HepG2 (cell line): Measurements from ENCODE around the gene GIMAP8. TPM values are rescaled to one million over a fixed set of nuclear protein-coding genes. Genes with fewer than 3 reads are reported as not detected.

Experiments
- CHD4 ChIP-seq: fragments of 200-600 bp; sonication (generic); IDR thresholded peaks from 2 replicates; pipeline ENCODE4 v1.7.0; 2017; ENCODE audit warnings: mild to moderate bottlenecking, low read length, borderline replicate concordance
- GATAD2A ChIP-seq: IDR thresholded peaks from 2 replicates; pipeline ENCODE4 v1.6.1; 2016
- MXD3 ChIP-seq: IDR thresholded peaks from 2 replicates; pipeline ENCODE4 v1.6.1; 2016; ENCODE audit warnings: mild to moderate bottlenecking, missing biosample characterization, missing genetic modification reagents
- NCOR1 ChIP-seq: fragments of 200-600 bp; sonication (generic); IDR thresholded peaks from 2 replicates; pipeline ENCODE4 v1.7.0; 2017; ENCODE audit warnings: antibody characterized with exemption, low read length, borderline replicate concordance
- RARA ChIP-seq: IDR thresholded peaks from 2 replicates; pipeline ENCODE4 v1.6.1; 2016; ENCODE audit warnings: missing genetic modification reagents, missing compliant biosample characterization
- SAP130 ChIP-seq: IDR thresholded peaks from 2 replicates; pipeline ENCODE4 v1.6.1; 2016; ENCODE audit warnings: low read depth
- TBX3 ChIP-seq: fragments of 450-650 bp; IDR thresholded peaks from 2 replicates; pipeline ENCODE4 v1.6.1; 2017; ENCODE audit warnings: antibody characterized with exemption, mild to moderate bottlenecking, inconsistent platforms, borderline replicate concordance
- YY1 ChIP-seq: IDR thresholded peaks from 2 replicates; pipeline ENCODE4 v1.6.1; 2011; ENCODE audit warnings: low read length, low read depth, moderate library complexity, mild to moderate bottlenecking; ENCODE audit not compliant: insufficient read depth, insufficient replicate concordance
- ZBTB40 ChIP-seq, 2 experiments: fragments of 450-650 bp in 1 of 2; sonication (generic) in 1 of 2; formaldehyde crosslinking in 1 of 2; IDR thresholded peaks; 2 replicates each; pipeline versions ENCODE4 v1.6.1 to v1.8.0; 2016 to 2022; ENCODE audit warnings: antibody characterized with exemption in 1 of 2, mild to moderate bottlenecking in 1 of 2, missing genetic modification reagents in 1 of 2
- ZNF274 ChIP-seq: sonication (generic); formaldehyde crosslinking; IDR thresholded peaks from 2 replicates; pipeline ENCODE4 v1.5.1; 2020; ENCODE audit warnings: mild to moderate bottlenecking, missing genetic modification reagents
- ZNF335 ChIP-seq: sonication (generic); formaldehyde crosslinking; IDR thresholded peaks from 2 replicates; pipeline ENCODE4 v1.4.0; 2020; ENCODE audit warnings: missing genetic modification reagents
- ZNF44 ChIP-seq: sonication (generic); formaldehyde crosslinking; IDR thresholded peaks from 2 replicates; pipeline ENCODE4 v1.5.1; 2020; ENCODE audit warnings: mild to moderate bottlenecking, missing genetic modification reagents
- ZNF616 ChIP-seq: sonication (generic); formaldehyde crosslinking; IDR thresholded peaks from 2 replicates; pipeline ENCODE4 v1.5.0; 2020; ENCODE audit warnings: low read depth, mild to moderate bottlenecking, missing genetic modification reagents
- ZNF644 ChIP-seq: IDR thresholded peaks from 2 replicates; pipeline ENCODE4 v1.6.1; 2016; ENCODE audit warnings: low read depth
- polyA plus RNA-seq, 8 experiments: library from polyadenylated mRNA; depleted of rRNA in 3 of 8; stranded (reverse) in 7 of 8; unstranded in 1 of 8; fragments of >200 nt; fragmentation: Illumina TruSeq in 4 of 8; extraction: Trizol in 4 of 8; gene quantifications; 2 replicates each; pipeline versions ENCODE4 v1.2.1 to v1.2.3, GENCODE V29; 2011 to 2016; ENCODE audit warnings: low read depth in 4 of 8, missing spikeins in 1 of 8, mixed read lengths in 1 of 8; ENCODE audit not compliant: insufficient read depth in 1 of 8
- total RNA-seq, 5 experiments: library from RNA; depleted of rRNA; stranded (reverse); fragments of >200 nt; fragmentation: Illumina TruSeq; extraction: Trizol; gene quantifications; 2 replicates each; pipeline ENCODE4 v1.2.3, GENCODE V29; 2016; ENCODE audit warnings: low read depth in 1 of 5
- TF ChIP-seq, protein P1 (sequence below): sonication (generic); formaldehyde crosslinking; IDR thresholded peaks from 2 replicates; pipeline ENCODE4 v1.5.0; 2020; ENCODE audit warnings: missing genetic modification reagents
- TF ChIP-seq, protein P2 (sequence below): sonication (generic); formaldehyde crosslinking; IDR thresholded peaks from 2 replicates; pipeline ENCODE4 v1.9.0; 2022; ENCODE audit warnings: missing genetic modification reagents, mild to moderate bottlenecking, borderline replicate concordance

The GIMAP8 gene
- total and polyA plus RNA-seq, 2 of the 13 experiments (the other 11 are each of a cell fraction or from before 2014, with no cell fraction given): not detected

- TF ChIP-seq ZNF274 (CRISPR knock-in tag) (0 out of 2 replicates have a peak, but pooled peaks have one; percentile 31), ZNF644 (CRISPR knock-in tag) (peak; percentile 97), CHD4 (peak; percentile 32; the same call in 1 of the 2 replicates), GATAD2A (CRISPR knock-in tag) (peak; percentile 54), YY1 (peak; percentile 59), MXD3 (CRISPR knock-in tag) (no peak), ZNF616 (CRISPR knock-in tag) (no peak), RARA (CRISPR knock-in tag) (0 out of 2 replicates have a peak, but pooled peaks have one; percentile 11), ZNF44 (CRISPR knock-in tag) (0 out of 2 replicates have a peak, but pooled peaks have one; percentile 60), ZNF335 (CRISPR knock-in tag) (no peak), TBX3 (0 out of 2 replicates have a peak, but pooled peaks have one; percentile 5), SAP130 (CRISPR knock-in tag) (peak; percentile 69), NCOR1 (peak; percentile 70; the same call in 1 of the 2 replicates), ZBTB40 (IDR thresholded peaks at IDR 0.05) (no peak), ZBTB40 (CRISPR knock-in tag; IDR thresholded peaks at IDR 0.05) (no peak)
- TF ChIP-seq, protein P1, sequence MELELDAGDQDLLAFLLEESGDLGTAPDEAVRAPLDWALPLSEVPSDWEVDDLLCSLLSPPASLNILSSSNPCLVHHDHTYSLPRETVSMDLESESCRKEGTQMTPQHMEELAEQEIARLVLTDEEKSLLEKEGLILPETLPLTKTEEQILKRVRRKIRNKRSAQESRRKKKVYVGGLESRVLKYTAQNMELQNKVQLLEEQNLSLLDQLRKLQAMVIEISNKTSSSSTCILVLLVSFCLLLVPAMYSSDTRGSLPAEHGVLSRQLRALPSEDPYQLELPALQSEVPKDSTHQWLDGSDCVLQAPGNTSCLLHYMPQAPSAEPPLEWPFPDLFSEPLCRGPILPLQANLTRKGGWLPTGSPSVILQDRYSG (CRISPR knock-in tag): no peak
- TF ChIP-seq, protein P2, sequence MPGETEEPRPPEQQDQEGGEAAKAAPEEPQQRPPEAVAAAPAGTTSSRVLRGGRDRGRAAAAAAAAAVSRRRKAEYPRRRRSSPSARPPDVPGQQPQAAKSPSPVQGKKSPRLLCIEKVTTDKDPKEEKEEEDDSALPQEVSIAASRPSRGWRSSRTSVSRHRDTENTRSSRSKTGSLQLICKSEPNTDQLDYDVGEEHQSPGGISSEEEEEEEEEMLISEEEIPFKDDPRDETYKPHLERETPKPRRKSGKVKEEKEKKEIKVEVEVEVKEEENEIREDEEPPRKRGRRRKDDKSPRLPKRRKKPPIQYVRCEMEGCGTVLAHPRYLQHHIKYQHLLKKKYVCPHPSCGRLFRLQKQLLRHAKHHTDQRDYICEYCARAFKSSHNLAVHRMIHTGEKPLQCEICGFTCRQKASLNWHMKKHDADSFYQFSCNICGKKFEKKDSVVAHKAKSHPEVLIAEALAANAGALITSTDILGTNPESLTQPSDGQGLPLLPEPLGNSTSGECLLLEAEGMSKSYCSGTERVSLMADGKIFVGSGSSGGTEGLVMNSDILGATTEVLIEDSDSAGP (CRISPR knock-in tag): peak; percentile 58; the same call in 1 of the 2 replicates
Observed at GRCh38 chr7:150402671-150403321, 47.6 kb upstream of the GIMAP8 start (continued).
